PC-9 (cell line): ENCODE results near the gene KCNK3. TPM values are rescaled to one million over a fixed set of nuclear protein-coding genes. Genes with fewer than 3 reads are reported as not detected.

ENCODE experiments used
- BruUV-seq: library from RNA; stranded (reverse); fragments of 400-500 nt; replicated peaks from 2 replicates; lab custom pipeline; 2021; lab: Mats Ljungman, UMichigan
- CTCF ChIA-PET: fragments of 300-600 bp; sonication (Branson Sonifier 250); formaldehyde crosslinking; loops from one replicate; lab custom pipeline; 2022; ENCODE audit warnings: antibody characterized with exemption; lab: Charles Lee
- POLR2A ChIA-PET: fragments of 300-600 bp; sonication (Branson Sonifier 250); formaldehyde crosslinking; loops from one replicate; lab custom pipeline; 2022; ENCODE audit warnings: antibody characterized with exemption; ENCODE audit not compliant: unreplicated experiment; lab: Charles Lee
- DNase-seq, 2 experiments: peaks; one replicate each; pipeline versions ENCODE4 v3.0.0 to v3.0.0-alpha.2; 2015 to 2022; ENCODE audit warnings: mixed read lengths in 1 of 2
- H2AFZ ChIP-seq: fragments of 200-600 bp; sonication (generic); 2 replicates; pipeline ENCODE4 v1.8.1; 2017; ENCODE audit warnings: antibody characterized with exemption
- H3F3A ChIP-seq: fragments of 200-600 bp; sonication (generic); 2 replicates; pipeline ENCODE4 v1.8.1; 2017; ENCODE audit warnings: antibody characterized with exemption, mild to moderate bottlenecking, low read depth; ENCODE audit not compliant: insufficient read depth
- H3K27ac ChIP-seq: fragments of 200-600 bp; sonication (generic); 2 replicates; pipeline ENCODE4 v1.6.1; 2016; ENCODE audit warnings: mixed run types
- H3K27me3 ChIP-seq: fragments of 200-600 bp; sonication (generic); 2 replicates; pipeline ENCODE4 v1.6.1; 2016; ENCODE audit warnings: low read depth, mixed run types; ENCODE audit not compliant: insufficient read depth
- H3K36me3 ChIP-seq: fragments of 200-600 bp; sonication (generic); 2 replicates; pipeline ENCODE4 v1.6.1; 2016; ENCODE audit warnings: low read depth, mixed run types
- H3K4me1 ChIP-seq: fragments of 200-600 bp; sonication (generic); replicated peaks from 2 replicates; pipeline ENCODE4 v1.6.1; 2016; ENCODE audit warnings: mixed run types; ENCODE audit not compliant: insufficient read depth
- H3K4me2 ChIP-seq: fragments of 200-600 bp; sonication (generic); 2 replicates; pipeline ENCODE4 v1.6.1; 2017; ENCODE audit warnings: mixed run types
- H3K4me3 ChIP-seq: fragments of 200-600 bp; sonication (generic); 2 replicates; pipeline ENCODE4 v1.6.1; 2016; ENCODE audit warnings: mixed run types
- H3K79me2 ChIP-seq: fragments of 200-600 bp; sonication (generic); 2 replicates; pipeline ENCODE4 v1.6.1; 2017; ENCODE audit warnings: low read depth, mixed run types
- H3K9me2 ChIP-seq: fragments of 200-600 bp; sonication (generic); 2 replicates; pipeline ENCODE4 v1.8.1; 2017; ENCODE audit warnings: mild to moderate bottlenecking; ENCODE audit not compliant: insufficient read depth
- H3K9me3 ChIP-seq: fragments of 200-600 bp; sonication (generic); 2 replicates; pipeline ENCODE4 v1.8.1; 2016; ENCODE audit warnings: low read depth; ENCODE audit not compliant: insufficient read depth
- H4K20me1 ChIP-seq: fragments of 200-600 bp; sonication (generic); 2 replicates; pipeline ENCODE4 v1.8.1; 2017; ENCODE audit not compliant: insufficient read depth
- EZH2 ChIP-seq: fragments of 200-600 bp; sonication (generic); IDR thresholded peaks from 2 replicates; pipeline ENCODE4 v1.8.0; 2017; ENCODE audit warnings: antibody characterized with exemption, low read depth
- intact Hi-C: fragments of 100-400 bp; cut with micrococcal nuclease; formaldehyde crosslinking; loops from one replicate; pipeline ENCODE4 v1.10.0; 2022; ENCODE audit not compliant: unreplicated experiment
- total RNA-seq: library from RNA; stranded (reverse); gene quantifications from 2 replicates; pipeline ENCODE4 v1.2.3, GENCODE V29; 2021
- TF ChIP-seq, protein P1 (sequence below): fragments of 200-600 bp; sonication (generic); conservative IDR thresholded peaks from 2 replicates; pipeline ENCODE4 v1.6.1; 2017; ENCODE audit warnings: mixed run types, antibody characterized with exemption, mild to moderate bottlenecking, moderate library complexity

The KCNK3 gene
- total RNA-seq, 1 experiment from 2014 or later: not detected

DNA sequence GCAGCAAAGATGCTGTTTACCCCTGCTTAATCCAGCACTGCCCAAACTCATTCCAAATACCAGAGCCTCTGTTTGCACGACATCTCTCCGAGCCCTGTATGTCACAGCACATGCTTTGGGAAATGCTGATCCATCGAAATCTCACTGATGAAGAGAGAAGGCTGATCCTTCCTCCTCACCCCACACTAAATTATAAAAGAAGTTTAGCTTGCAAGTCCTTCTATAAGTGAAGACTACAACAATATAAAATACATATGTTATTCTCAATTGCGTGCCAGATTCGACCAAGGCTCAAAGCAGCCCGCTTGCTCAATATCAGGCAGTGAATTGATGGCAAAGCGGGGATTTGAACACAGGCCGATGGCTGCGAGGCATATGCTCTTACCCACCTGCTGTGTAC lies 40.9 kb downstream of the KCNK3 start:
- POLR2A ChIA-PET: no interaction called here
- peaks cover 3% of the 10 kb centered on the region; the same call in 1 of the 2 replicates for H3F3A ChIP-seq
- H3K9me3 ChIP-seq: no peaks in the 10 kb centered on the region
- no peaks in the 10 kb centered on the region for H3K27me3 ChIP-seq
- intact Hi-C loops: no loop called here
- H3K79me2 ChIP-seq: no peaks in the 10 kb centered on the region
- no peaks in the 10 kb centered on the region for H4K20me1 ChIP-seq
- no peak overlapping the region for H3K4me2 ChIP-seq
- no peaks in the 10 kb centered on the region; the same call in 1 of the 2 replicates for H3K4me1 ChIP-seq
- CTCF ChIA-PET: no interaction called here
- no TSS peak for BruUV-seq
- TF ChIP-seq, protein P1, sequence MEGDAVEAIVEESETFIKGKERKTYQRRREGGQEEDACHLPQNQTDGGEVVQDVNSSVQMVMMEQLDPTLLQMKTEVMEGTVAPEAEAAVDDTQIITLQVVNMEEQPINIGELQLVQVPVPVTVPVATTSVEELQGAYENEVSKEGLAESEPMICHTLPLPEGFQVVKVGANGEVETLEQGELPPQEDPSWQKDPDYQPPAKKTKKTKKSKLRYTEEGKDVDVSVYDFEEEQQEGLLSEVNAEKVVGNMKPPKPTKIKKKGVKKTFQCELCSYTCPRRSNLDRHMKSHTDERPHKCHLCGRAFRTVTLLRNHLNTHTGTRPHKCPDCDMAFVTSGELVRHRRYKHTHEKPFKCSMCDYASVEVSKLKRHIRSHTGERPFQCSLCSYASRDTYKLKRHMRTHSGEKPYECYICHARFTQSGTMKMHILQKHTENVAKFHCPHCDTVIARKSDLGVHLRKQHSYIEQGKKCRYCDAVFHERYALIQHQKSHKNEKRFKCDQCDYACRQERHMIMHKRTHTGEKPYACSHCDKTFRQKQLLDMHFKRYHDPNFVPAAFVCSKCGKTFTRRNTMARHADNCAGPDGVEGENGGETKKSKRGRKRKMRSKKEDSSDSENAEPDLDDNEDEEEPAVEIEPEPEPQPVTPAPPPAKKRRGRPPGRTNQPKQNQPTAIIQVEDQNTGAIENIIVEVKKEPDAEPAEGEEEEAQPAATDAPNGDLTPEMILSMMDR: no peak
- no peak for TF ChIP-seq EZH2
- no peak for DNase-seq
- H3K27ac ChIP-seq: no peak overlapping the region
- H3K4me3 ChIP-seq: no peak overlapping the region
- no peaks in the 10 kb centered on the region for H3K36me3 ChIP-seq
- no peak overlapping the region for H2AFZ ChIP-seq
- H3K9me2 ChIP-seq: no peaks in the 10 kb centered on the region

- BruUV-seq: no TSS peak
- no peaks in the 10 kb centered on the region for H3K9me2 ChIP-seq
- intact Hi-C loops: no loop called here
- TF ChIP-seq, protein P1: no peak
- ChIA-PET CTCF (interaction anchor here (0.6 kb wide), 1 partner anchor 376 kb away, joined by 3 read pairs; no protein-coding TSS in a partner anchor), POLR2A (no interaction called here)
- no peaks in the 10 kb centered on the region for H3K36me3 ChIP-seq
- no peaks in the 10 kb centered on the region; the same call in 1 of the 2 replicates for H3K4me1 ChIP-seq
- no peak overlapping the region for H2AFZ ChIP-seq
- peaks cover 3% of the 10 kb centered on the region; the same call in 1 of the 2 replicates for H3F3A ChIP-seq
- DNase-seq: peak in 1 of 2 experiments; percentile 61
- no peaks in the 10 kb centered on the region for H3K9me3 ChIP-seq
- no peaks in the 10 kb centered on the region for H4K20me1 ChIP-seq
- H3K27me3 ChIP-seq: no peaks in the 10 kb centered on the region
- H3K27ac ChIP-seq: no peak overlapping the region
- H3K79me2 ChIP-seq: no peaks in the 10 kb centered on the region
- no peak overlapping the region for H3K4me3 ChIP-seq
- no peak overlapping the region for H3K4me2 ChIP-seq
Measured at GRCh38 chr2:26735097-26735496, 42.6 kb downstream of the KCNK3 start.

- no TSS peak for BruUV-seq
- no peak for TF ChIP-seq EZH2
- TF ChIP-seq, protein P1: no peak
- POLR2A ChIA-PET: no interaction called here
- no peak for DNase-seq
- Histone ChIP-seq H3F3A (peaks cover 3% of the 10 kb centered on the region; the same call in 1 of the 2 replicates), H4K20me1 (no peaks in the 10 kb centered on the region), H3K79me2 (no peaks in the 10 kb centered on the region), H3K36me3 (no peaks in the 10 kb centered on the region), H3K27ac (no peak overlapping the region), H3K4me3 (no peak overlapping the region), H3K9me3 (no peaks in the 10 kb centered on the region), H2AFZ (no peak overlapping the region), H3K9me2 (no peaks in the 10 kb centered on the region), H3K4me2 (no peak overlapping the region), H3K4me1 (no peaks in the 10 kb centered on the region; the same call in 1 of the 2 replicates), H3K27me3 (no peaks in the 10 kb centered on the region)
- CTCF ChIA-PET: interaction anchor here (0.6 to 0.7 kb wide), 4 partner anchors 21 to 617 kb away, joined by 3 to 4 read pairs (median 3); no protein-coding TSS in a partner anchor
- intact Hi-C loops: no loop called here
Measured at GRCh38 chr2:26735883-26736588, 43.5 kb downstream of the KCNK3 start.
